HEK293 (cell line): ENCODE results near the gene SERP1.
"Not testable (repeated sequence)": the region's sequence is repeated elsewhere in the genome, so short reads cannot be mapped to it uniquely, and the experiment has no call there.

ENCODE experiments used
- CTCF ChIA-PET: fragments of 350-600 bp; formaldehyde crosslinking; extraction: SDS; loops from one replicate; lab custom pipeline; 2021; ENCODE audit warnings: antibody characterized with exemption; lab: Yijun Ruan, JAX
- POLR2A ChIA-PET: fragments of 300-600 bp; formaldehyde crosslinking; extraction: SDS; loops from one replicate; lab custom pipeline; 2020; ENCODE audit warnings: antibody characterized with exemption, inconsistent platforms; lab: Yijun Ruan, JAX
- H3K27ac ChIP-seq: fragments of 200-500 bp; sonication (Bioruptor generic); 2 replicates; pipeline ENCODE4 v1.5.1; 2014; ENCODE audit warnings: low read depth, low read length, control low read depth, inconsistent platforms; ENCODE audit errors: extremely low read depth
- H3K36me3 ChIP-seq, 2 experiments: fragments of 200-500 bp in 1 of 2; sonication (Bioruptor generic) in 1 of 2; 1 replicate in 1 of 2; 2 replicates in 1 of 2; pipeline ENCODE4 v1.5.1; 2014 to 2017; ENCODE audit warnings: inconsistent platforms in 2 of 2, low read length in 2 of 2; ENCODE audit not compliant: control insufficient read depth in 2 of 2, insufficient read depth in 1 of 2
- H3K4me1 ChIP-seq: fragments of 200-500 bp; sonication (Bioruptor generic); 2 replicates; pipeline ENCODE4 v1.5.1; 2014; ENCODE audit warnings: mild to moderate bottlenecking, low read length, inconsistent platforms; ENCODE audit not compliant: control insufficient read depth, insufficient read depth
- H3K4me3 ChIP-seq: 2 replicates; pipeline ENCODE4 v1.5.1; 2011; ENCODE audit warnings: low read depth, mild to moderate bottlenecking, control low read depth, low read length, moderate library complexity
- H3K9me3 ChIP-seq: fragments of 200-500 bp; sonication (Bioruptor generic); 2 replicates; pipeline ENCODE4 v1.5.1; 2014; ENCODE audit warnings: low read depth, low read length, inconsistent platforms; ENCODE audit not compliant: control insufficient read depth, insufficient read depth
- GFI1B ChIP-seq: fragments of 450-650 bp; formaldehyde crosslinking; IDR thresholded peaks from 2 replicates; pipeline ENCODE4 v1.5.1; 2016; ENCODE audit warnings: missing biosample characterization, missing genetic modification characterization
- GLI2 ChIP-seq: fragments of 450-650 bp; formaldehyde crosslinking; IDR thresholded peaks from 2 replicates; pipeline ENCODE4; 2017; ENCODE audit warnings: missing biosample characterization, missing genetic modification characterization, low read depth, borderline replicate concordance
- SETDB1 ChIP-seq: IDR thresholded peaks from one replicate; pipeline ENCODE4 v1.6.1; 2017; ENCODE audit warnings: mild to moderate bottlenecking, low read length, moderate library complexity, mixed read lengths; ENCODE audit not compliant: insufficient read length
- SP3 ChIP-seq: fragments of 450-650 bp; formaldehyde crosslinking; IDR thresholded peaks from 2 replicates; pipeline ENCODE4 v1.5.1; 2016; ENCODE audit warnings: missing biosample characterization, missing genetic modification characterization
- ZNF16 ChIP-seq: fragments of 450-650 bp; formaldehyde crosslinking; IDR thresholded peaks from 2 replicates; pipeline ENCODE4 v1.5.1; 2016; ENCODE audit warnings: low read depth, missing biosample characterization, missing genetic modification characterization
- ZNF223 ChIP-seq: fragments of 450-650 bp; formaldehyde crosslinking; IDR thresholded peaks from 2 replicates; pipeline ENCODE4 v1.5.1; 2016; ENCODE audit warnings: missing biosample characterization, missing genetic modification characterization
- ZNF426 ChIP-seq: fragments of 450-650 bp; formaldehyde crosslinking; IDR thresholded peaks from 2 replicates; pipeline ENCODE4 v1.5.1; 2017; ENCODE audit warnings: missing biosample characterization, missing genetic modification characterization, mild to moderate bottlenecking, inconsistent platforms, moderate library complexity
- ZNF544 ChIP-seq: fragments of 450-650 bp; formaldehyde crosslinking; IDR thresholded peaks from 2 replicates; pipeline ENCODE4 v1.5.0; 2017; ENCODE audit warnings: missing biosample characterization, missing genetic modification characterization
- ZNF549 ChIP-seq: fragments of 450-650 bp; IDR thresholded peaks from 2 replicates; pipeline ENCODE4 v1.5.1; 2018; ENCODE audit warnings: missing biosample characterization, missing genetic modification characterization, mild to moderate bottlenecking, inconsistent platforms, moderate library complexity
- ZNF561 ChIP-seq: fragments of 450-650 bp; IDR thresholded peaks from 2 replicates; pipeline ENCODE4 v1.5.1; 2018; ENCODE audit warnings: missing biosample characterization, missing genetic modification characterization, borderline replicate concordance
- ZNF660 ChIP-seq: fragments of 450-650 bp; IDR thresholded peaks from 2 replicates; pipeline ENCODE4 v1.5.1; 2018; ENCODE audit warnings: missing biosample characterization, mild to moderate bottlenecking, missing genetic modification characterization
- ZNF843 ChIP-seq: fragments of 450-650 bp; formaldehyde crosslinking; IDR thresholded peaks from 2 replicates; pipeline ENCODE4 v1.5.1; 2016; ENCODE audit warnings: missing biosample characterization, missing genetic modification characterization
- ZSCAN16 ChIP-seq: fragments of 450-650 bp; formaldehyde crosslinking; IDR thresholded peaks from 2 replicates; pipeline ENCODE4 v1.5.1; 2016; ENCODE audit warnings: missing biosample characterization, missing genetic modification characterization
- TF ChIP-seq, protein P1 (sequence below): fragments of 450-650 bp; formaldehyde crosslinking; IDR thresholded peaks from 2 replicates; pipeline ENCODE4 v1.5.1; 2016; ENCODE audit warnings: missing biosample characterization, missing genetic modification characterization
- TF ChIP-seq, protein P2 (sequence below): fragments of 450-650 bp; formaldehyde crosslinking; IDR thresholded peaks from 2 replicates; pipeline ENCODE4 v1.5.1; 2016; ENCODE audit warnings: missing biosample characterization, missing genetic modification characterization
- TF ChIP-seq, protein P3 (sequence below): fragments of 450-650 bp; formaldehyde crosslinking; IDR thresholded peaks from 2 replicates; pipeline ENCODE4 v1.5.1; 2017; ENCODE audit warnings: missing biosample characterization, missing genetic modification characterization
- TF ChIP-seq, protein P4 (sequence below): fragments of 450-650 bp; formaldehyde crosslinking; IDR thresholded peaks from 2 replicates; pipeline ENCODE4 v1.5.1; 2016; ENCODE audit warnings: missing biosample characterization, missing genetic modification characterization
- TF ChIP-seq, protein P5 (sequence below): fragments of 450-650 bp; formaldehyde crosslinking; IDR thresholded peaks from 2 replicates; pipeline ENCODE4 v1.5.1; 2016; ENCODE audit warnings: missing biosample characterization, missing genetic modification characterization

SERP1 gene

DNA sequence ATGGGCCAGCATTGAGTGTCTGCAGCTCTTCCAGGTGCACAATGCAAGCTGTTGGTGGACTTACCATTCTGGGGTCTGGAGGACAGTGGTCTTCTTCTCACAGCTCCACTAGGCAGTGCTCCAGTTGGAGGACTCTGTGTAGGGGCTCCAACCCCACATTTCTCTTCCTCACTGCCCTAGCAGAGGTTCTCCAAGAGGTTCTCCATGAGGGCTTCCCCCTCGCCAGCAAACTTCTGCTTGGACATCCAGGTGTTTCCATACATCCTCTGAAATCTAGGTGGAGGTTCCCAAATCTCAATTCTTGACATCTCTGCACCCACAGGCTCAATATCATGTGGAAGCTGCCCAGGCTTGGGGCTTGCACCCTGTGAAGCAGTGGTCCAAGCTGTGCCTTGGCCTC, 45.3 kb downstream of the SERP1 start:
- POLR2A ChIA-PET, H3K27ac ChIP-seq, H3K36me3 ChIP-seq: not testable (repeated sequence)
- CTCF ChIA-PET, result interaction anchor here (0.5 kb wide), 1 partner anchor 330 kb away, joined by 3 read pairs; no protein-coding TSS in a partner anchor
- peak; percentile 59 for TF ChIP-seq SETDB1
- TF ChIP-seq, all 188 proteins: peak for 1; not testable (repeated sequence) for 187
- not testable (repeated sequence) for H3K4me3 ChIP-seq, H3K4me1 ChIP-seq, H3K9me3 ChIP-seq

DNA sequence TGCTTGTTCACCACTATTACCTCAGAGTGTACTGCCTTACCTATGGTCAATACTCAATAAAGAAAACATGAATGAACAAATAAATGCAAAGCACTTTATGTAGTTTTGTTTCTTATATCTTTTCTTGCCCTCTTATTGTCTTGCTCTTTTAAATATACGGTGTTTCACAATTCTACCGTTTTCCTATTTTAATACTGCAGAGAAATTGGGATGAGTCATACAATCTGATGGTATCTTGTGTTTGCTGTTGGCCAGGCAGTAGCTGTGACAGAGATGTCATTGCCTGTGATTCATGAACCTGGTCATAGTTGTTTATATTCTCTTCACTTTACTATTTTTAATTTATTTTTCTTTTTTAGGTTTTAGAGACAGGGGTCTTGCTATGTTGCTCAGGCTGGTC, 48.3 kb downstream of the SERP1 start:
- ChIA-PET CTCF (interaction anchor here (0.7 to 5.2 kb wide), 3 partner anchors 88 to 561 kb away, joined by 3 to 34 read pairs (median 4); no protein-coding TSS in a partner anchor), POLR2A (no interaction called here)
- no peak overlapping the region for H3K27ac ChIP-seq
- H3K9me3 ChIP-seq, result no peaks in the 10 kb centered on the region
- H3K4me1 ChIP-seq, result no peaks in the 10 kb centered on the region
- H3K36me3 ChIP-seq, result no peaks in the 10 kb centered on the region
- H3K4me3 ChIP-seq, result no peak overlapping the region
- TF ChIP-seq ZNF426 (tag by site-specific recombination) (no peak), GFI1B (tag by site-specific recombination) (no peak), ZNF843 (no peak), ZNF549 (no peak), ZSCAN16 (tag by site-specific recombination) (no peak), GLI2 (no peak), ZNF544 (tag by site-specific recombination) (no peak), ZNF16 (tag by site-specific recombination) (no peak), SP3 (tag by site-specific recombination) (no peak), ZNF561 (tag by site-specific recombination) (no peak), ZNF223 (tag by site-specific recombination) (no peak), ZNF660 (no peak)
- TF ChIP-seq, protein P1, sequence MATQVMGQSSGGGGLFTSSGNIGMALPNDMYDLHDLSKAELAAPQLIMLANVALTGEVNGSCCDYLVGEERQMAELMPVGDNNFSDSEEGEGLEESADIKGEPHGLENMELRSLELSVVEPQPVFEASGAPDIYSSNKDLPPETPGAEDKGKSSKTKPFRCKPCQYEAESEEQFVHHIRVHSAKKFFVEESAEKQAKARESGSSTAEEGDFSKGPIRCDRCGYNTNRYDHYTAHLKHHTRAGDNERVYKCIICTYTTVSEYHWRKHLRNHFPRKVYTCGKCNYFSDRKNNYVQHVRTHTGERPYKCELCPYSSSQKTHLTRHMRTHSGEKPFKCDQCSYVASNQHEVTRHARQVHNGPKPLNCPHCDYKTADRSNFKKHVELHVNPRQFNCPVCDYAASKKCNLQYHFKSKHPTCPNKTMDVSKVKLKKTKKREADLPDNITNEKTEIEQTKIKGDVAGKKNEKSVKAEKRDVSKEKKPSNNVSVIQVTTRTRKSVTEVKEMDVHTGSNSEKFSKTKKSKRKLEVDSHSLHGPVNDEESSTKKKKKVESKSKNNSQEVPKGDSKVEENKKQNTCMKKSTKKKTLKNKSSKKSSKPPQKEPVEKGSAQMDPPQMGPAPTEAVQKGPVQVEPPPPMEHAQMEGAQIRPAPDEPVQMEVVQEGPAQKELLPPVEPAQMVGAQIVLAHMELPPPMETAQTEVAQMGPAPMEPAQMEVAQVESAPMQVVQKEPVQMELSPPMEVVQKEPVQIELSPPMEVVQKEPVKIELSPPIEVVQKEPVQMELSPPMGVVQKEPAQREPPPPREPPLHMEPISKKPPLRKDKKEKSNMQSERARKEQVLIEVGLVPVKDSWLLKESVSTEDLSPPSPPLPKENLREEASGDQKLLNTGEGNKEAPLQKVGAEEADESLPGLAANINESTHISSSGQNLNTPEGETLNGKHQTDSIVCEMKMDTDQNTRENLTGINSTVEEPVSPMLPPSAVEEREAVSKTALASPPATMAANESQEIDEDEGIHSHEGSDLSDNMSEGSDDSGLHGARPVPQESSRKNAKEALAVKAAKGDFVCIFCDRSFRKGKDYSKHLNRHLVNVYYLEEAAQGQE (tag by site-specific recombination), result no peak
- TF ChIP-seq, protein P2, sequence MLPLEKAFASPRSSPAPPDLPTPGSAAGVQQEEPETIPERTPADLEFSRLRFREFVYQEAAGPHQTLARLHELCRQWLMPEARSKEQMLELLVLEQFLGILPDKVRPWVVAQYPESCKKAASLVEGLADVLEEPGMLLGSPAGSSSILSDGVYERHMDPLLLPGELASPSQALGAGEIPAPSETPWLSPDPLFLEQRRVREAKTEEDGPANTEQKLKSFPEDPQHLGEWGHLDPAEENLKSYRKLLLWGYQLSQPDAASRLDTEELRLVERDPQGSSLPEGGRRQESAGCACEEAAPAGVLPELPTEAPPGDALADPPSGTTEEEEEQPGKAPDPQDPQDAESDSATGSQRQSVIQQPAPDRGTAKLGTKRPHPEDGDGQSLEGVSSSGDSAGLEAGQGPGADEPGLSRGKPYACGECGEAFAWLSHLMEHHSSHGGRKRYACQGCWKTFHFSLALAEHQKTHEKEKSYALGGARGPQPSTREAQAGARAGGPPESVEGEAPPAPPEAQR (tag by site-specific recombination), result no peak
- TF ChIP-seq, protein P3, sequence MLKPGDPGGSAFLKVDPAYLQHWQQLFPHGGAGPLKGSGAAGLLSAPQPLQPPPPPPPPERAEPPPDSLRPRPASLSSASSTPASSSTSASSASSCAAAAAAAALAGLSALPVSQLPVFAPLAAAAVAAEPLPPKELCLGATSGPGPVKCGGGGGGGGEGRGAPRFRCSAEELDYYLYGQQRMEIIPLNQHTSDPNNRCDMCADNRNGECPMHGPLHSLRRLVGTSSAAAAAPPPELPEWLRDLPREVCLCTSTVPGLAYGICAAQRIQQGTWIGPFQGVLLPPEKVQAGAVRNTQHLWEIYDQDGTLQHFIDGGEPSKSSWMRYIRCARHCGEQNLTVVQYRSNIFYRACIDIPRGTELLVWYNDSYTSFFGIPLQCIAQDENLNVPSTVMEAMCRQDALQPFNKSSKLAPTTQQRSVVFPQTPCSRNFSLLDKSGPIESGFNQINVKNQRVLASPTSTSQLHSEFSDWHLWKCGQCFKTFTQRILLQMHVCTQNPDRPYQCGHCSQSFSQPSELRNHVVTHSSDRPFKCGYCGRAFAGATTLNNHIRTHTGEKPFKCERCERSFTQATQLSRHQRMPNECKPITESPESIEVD (tag by site-specific recombination), result no peak
- TF ChIP-seq, protein P4, sequence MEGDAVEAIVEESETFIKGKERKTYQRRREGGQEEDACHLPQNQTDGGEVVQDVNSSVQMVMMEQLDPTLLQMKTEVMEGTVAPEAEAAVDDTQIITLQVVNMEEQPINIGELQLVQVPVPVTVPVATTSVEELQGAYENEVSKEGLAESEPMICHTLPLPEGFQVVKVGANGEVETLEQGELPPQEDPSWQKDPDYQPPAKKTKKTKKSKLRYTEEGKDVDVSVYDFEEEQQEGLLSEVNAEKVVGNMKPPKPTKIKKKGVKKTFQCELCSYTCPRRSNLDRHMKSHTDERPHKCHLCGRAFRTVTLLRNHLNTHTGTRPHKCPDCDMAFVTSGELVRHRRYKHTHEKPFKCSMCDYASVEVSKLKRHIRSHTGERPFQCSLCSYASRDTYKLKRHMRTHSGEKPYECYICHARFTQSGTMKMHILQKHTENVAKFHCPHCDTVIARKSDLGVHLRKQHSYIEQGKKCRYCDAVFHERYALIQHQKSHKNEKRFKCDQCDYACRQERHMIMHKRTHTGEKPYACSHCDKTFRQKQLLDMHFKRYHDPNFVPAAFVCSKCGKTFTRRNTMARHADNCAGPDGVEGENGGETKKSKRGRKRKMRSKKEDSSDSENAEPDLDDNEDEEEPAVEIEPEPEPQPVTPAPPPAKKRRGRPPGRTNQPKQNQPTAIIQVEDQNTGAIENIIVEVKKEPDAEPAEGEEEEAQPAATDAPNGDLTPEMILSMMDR, result no peak
- TF ChIP-seq, protein P5, sequence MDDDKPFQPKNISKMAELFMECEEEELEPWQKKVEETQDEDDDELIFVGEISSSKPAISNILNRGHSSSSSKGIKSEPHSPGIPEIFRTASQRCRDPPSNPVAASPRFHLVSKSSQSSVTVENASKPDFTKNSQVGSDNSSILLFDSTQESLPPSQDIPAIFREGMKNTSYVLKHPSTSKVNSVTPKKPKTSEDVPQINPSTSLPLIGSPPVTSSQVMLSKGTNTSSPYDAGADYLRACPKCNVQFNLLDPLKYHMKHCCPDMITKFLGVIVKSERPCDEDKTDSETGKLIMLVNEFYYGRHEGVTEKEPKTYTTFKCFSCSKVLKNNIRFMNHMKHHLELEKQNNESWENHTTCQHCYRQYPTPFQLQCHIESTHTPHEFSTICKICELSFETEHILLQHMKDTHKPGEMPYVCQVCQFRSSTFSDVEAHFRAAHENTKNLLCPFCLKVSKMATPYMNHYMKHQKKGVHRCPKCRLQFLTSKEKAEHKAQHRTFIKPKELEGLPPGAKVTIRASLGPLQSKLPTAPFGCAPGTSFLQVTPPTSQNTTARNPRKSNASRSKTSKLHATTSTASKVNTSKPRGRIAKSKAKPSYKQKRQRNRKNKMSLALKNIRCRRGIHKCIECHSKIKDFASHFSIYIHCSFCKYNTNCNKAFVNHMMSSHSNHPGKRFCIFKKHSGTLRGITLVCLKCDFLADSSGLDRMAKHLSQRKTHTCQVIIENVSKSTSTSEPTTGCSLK, result no peak
